HG03460 (cell line): ENCODE results near the gene ANKRD44.
A peak's percentile ranks its signal among the peaks of the same experiment; 100 is the strongest.
"Not testable (repeated sequence)": the region's sequence is repeated elsewhere in the genome, so short reads cannot be mapped to it uniquely, and the experiment has no call there.

Source experiments
- ATAC-seq: cut with Tn5 transposase; IDR thresholded peaks from one replicate; pipeline ENCODE4 v1.9.1; 2021; ENCODE audit not compliant: unreplicated experiment

ANKRD44 gene

GRCh38 chr2:197240421-197241041 is 70.0 kb downstream of the ANKRD44 start:
- no peak for ATAC-seq

DNA sequence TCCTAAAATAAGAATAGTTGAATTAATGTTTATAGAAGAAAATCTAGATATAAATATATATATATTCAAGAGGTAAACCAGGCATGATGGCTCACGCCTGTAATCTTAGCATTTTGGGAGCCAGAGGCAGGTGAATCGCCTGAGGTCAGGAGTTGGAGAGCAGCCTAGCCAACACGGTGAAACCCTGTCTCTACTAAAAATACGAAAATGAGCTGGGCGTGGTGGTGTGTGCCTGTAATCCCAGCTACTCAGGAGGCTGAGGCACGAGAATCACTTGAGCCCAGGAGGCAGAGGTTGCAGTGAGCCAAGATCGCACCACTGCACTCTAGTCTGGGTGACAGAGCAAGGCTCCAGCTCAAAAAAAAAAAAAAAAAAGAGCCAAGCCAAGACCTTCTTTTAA is 70.6 kb downstream of the ANKRD44 start:
- not testable (repeated sequence) for ATAC-seq

- ATAC-seq, result peak; percentile 67
Measured at GRCh38 chr2:197239434-197239833, 71.1 kb downstream of the ANKRD44 start.

GRCh38 chr2:197238043-197238365 is 72.6 kb downstream of the ANKRD44 start:
- ATAC-seq, result peak; percentile 33

DNA sequence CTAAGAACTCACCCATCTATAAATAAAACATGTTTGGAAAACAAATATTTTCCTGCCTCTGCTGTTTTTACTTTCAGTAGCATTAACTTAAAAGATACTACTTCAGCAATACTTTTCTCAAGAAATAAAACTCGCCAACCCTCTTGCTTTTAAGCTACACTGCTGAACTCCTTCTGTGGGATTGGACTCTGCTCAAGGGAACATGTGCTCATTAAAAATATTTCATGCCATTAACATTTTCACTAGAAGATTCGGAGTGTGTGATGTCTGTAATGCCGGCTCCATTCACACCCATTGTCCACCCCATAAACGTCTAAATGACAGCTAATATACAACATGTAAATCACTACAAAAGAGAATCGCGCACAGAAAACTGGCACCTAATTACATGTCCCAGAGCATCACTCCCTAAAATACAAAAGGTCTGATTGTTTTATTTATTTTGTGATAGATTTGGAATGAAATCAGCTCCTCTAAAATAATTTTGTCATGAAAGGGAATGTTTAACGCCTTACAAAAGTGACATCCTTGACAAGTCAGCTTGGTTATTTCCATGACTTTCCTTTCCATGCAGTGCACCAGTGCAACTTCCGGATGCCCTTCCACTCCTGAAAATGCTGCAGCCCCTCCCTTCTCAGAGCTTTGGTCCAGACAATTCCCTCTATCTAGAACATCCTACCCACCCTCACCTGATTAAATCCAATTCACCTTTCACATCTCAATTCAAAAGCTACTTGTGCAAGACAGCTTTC is 73.1 kb downstream of the ANKRD44 start:
- no peak for ATAC-seq

- ATAC-seq, result no peak
Measured at GRCh38 chr2:197236816-197237215, 73.8 kb downstream of the ANKRD44 start.

GRCh38 chr2:197236159-197236558 is 74.4 kb downstream of the ANKRD44 start:
- ATAC-seq, result no peak

- no peak for ATAC-seq
Measured at GRCh38 chr2:197235711-197236110, 74.9 kb downstream of the ANKRD44 start.

- ATAC-seq, result no peak
Measured at GRCh38 chr2:197234671-197235191, 75.8 kb downstream of the ANKRD44 start.

GRCh38 chr2:197233473-197233872 is 77.1 kb downstream of the ANKRD44 start:
- no peak for ATAC-seq

DNA sequence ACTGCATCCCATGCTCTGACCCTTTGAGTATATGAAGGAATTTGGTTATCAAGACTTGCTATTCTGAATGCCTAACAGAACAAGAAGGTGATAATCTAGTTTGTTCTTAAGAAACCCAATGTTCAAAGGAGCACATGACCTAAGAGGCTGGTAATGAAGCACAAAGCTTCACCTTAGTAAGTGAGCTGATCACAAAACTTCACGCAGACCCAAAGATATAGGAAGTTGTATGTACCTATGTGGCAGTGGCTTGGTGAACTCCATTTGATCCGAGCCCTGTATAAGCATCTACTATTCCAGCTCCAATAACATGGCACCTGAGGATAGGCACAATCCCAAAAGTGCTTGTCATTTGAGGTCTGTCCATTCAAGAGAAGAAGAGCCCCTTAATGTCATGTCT is 78.6 kb downstream of the ANKRD44 start:
- no peak for ATAC-seq

DNA sequence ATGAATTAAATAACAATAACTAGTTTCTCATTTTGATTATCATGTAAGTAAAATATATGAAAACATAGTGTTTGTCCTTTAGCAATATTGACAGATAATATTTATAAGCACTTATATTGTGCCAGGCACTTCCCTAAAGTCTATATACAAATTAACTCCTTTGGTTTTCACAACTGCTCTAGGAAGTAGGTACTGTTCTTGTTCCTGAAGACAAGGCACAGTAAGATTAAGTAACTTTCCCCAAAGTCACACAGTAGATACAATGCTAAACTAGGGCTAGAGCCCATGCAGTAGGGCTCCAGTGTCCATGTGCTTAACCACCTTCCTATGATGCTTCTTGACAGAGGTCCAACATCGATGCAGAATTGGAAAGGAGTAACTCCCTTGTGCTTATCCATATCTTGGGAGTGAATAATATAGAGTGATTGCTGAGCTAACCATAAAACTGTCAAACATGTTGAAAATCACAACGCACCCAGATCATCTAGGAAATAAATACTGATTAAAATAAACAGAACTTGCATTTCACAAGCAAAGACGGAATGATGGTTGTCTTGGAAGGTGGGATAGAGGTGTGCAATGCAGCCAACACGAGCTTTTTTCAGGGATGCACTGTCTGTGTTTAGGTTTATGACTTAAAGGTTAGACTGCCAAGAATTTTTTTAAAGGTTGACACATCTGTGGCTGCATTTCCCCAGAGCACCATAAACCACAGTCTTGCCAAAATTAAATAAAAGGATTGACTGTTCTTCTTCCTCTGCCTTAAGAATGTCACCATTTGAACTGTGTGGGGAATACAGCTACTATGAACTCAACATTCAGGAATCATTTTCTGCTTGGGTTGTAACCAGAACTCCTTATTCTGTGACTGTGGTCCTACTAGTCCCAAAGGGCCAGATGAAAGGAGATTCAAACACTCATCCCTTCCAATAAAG is 80.8 kb downstream of the ANKRD44 start:
- no peak for ATAC-seq

- no peak for ATAC-seq
Measured at GRCh38 chr2:197223451-197223850, 87.1 kb downstream of the ANKRD44 start.

GRCh38 chr2:197219636-197220035 is 90.9 kb downstream of the ANKRD44 start:
- ATAC-seq, result no peak

DNA sequence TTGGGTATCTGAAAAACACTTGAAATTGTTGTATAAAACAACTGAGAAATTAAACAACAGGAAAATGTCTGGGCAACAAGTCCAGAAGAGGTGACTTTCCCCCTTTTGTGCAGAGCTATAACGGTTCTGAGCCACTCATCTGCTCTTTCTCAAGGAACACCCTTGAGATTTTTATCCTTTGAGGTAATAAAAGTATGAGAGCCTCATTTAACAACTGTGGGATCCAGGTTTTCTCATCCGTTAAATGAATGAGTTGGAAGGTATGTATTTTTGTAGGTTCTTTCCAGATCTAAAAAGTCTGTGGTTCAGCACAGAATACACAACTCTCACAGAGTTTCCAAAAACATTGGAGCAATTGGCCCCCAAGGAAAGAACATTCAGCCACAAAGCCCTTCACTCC is 93.0 kb downstream of the ANKRD44 start:
- ATAC-seq, result no peak

DNA sequence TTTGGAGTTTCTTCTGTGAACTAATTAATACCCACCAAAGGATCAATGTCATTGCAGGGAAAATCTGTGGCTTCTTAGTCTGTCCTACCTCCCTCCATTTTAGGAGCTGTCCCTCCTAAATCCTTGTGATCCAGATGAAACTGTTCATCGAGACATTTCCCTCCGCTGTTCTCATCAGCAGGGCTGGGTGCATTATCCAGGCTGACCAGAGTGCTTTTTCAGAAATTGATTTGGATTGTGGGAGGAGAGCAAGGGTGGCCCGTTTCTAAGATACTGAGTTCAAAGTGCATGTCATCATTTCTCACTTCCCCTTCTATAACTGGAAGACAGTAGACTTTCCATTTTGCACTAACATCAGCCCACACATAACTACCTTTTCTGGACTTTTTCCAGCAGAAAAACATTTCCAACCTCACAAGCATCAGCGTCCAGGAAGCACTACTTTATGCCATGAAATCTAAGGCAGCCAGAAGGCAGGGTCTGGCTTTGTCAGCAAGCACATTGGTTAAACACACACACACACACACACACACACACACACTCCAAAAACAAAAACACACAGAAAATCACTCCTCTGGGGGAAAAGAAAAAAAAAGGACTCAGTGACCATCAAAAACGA is 94.1 kb downstream of the ANKRD44 start:
- ATAC-seq, result peak; percentile 68

DNA sequence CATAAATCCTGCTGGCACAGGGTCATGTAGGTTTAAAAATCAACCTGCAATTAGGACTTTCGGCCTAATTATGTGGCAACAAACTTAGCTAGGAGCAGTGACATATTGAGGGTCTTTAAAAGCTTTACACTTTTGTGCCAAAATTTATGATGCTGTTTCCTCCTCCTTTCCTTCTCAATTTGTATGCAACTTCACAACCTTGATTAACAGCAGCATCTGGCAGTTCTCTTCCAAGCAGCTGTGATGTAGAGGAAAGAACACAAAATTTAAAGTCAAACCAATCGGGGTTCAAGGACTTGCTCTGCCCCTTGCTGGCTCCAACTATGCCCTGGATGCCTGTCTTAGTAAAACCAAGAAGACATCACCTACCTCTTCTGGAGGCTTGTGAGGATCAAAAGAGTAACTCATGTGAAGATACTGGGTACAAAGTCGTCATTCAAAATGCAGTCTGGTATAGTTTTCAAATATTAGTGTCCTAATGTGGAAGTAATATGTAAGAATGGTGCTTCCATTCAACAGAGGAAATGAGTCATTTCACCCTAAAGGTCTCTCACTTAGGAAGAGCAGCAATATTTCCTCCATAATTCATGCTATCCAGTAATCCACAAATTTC is 94.7 kb downstream of the ANKRD44 start:
- ATAC-seq, result peak; percentile 44

- ATAC-seq, result no peak
Measured at GRCh38 chr2:197212344-197213262, 98.0 kb downstream of the ANKRD44 start.

GRCh38 chr2:197211881-197212342 is 98.7 kb downstream of the ANKRD44 start:
- no peak for ATAC-seq
